Measurements from ENCODE around the gene SLC8A1.

Gene SLC8A1

GRCh38 chr2:40230707-40231432, 221.0 kb downstream of the SLC8A1 start:
- DNase-seq (ENCODE audit: low read depth in 3 of 3), result no peak

GRCh38 chr2:40230186-40230585, 221.7 kb downstream of the SLC8A1 start:
- DNase-seq (ENCODE audit: low read depth in 3 of 3), result no peak

GRCh38 chr2:40228310-40228709, 223.6 kb downstream of the SLC8A1 start:
- no peak for DNase-seq (ENCODE audit: low read depth in 3 of 3)

- no peak for DNase-seq (ENCODE audit: low read depth in 3 of 3)
Observed at GRCh38 chr2:40227210-40227609, 224.7 kb downstream of the SLC8A1 start.

DNA sequence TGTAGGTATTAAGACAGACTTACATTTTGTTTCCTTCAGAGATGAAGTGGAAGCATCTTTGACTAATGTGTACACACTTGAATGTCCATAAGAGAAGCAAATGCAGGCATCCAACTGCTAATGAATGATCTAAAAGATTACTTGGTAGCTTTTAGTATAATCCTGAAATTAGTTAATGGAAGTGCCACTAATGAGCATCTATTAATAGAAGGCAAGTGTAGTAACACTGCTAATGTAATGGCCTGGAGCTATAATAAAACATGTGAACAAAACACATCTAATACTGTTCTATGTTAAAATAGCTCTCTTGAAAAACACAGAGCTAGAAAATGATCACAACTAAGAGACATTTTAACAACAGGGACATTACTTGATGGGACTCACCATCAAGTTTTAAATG, 225.3 kb downstream of the SLC8A1 start:
- DNase-seq (ENCODE audit: low read depth in 3 of 3), result no peak

- no peak for DNase-seq (ENCODE audit: low read depth in 3 of 3)
Observed at GRCh38 chr2:40225670-40226210, 226.2 kb downstream of the SLC8A1 start.

- DNase-seq (ENCODE audit: low read depth in 3 of 3), result no peak
Observed at GRCh38 chr2:40224318-40224717, 227.6 kb downstream of the SLC8A1 start.

GRCh38 chr2:40220177-40220925, 231.5 kb downstream of the SLC8A1 start:
- no peak for DNase-seq (ENCODE audit: low read depth in 3 of 3)

DNA sequence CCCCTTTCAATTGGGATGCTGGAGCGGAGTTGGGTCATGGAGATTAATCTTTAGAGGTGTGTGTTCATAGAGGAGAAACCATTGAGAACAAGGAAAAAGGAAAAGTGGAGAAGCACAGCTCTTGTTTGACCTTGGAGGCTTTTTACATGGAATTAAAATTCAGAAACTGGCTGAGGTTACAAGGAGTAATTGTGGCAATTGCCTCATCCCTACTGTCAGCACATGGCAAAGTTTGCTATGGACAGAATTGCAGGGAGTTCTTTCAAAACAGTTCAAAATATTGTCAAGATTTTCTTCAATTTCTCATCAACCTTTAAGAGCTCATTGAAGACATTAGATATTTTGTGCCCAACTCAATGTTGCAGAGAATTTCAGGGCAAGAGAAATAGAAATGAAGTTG, 232.7 kb downstream of the SLC8A1 start:
- DNase-seq (ENCODE audit: low read depth in 3 of 3), result no peak

GRCh38 chr2:40218679-40219078, 233.2 kb downstream of the SLC8A1 start:
- no peak for DNase-seq (ENCODE audit: low read depth in 3 of 3)

DNA sequence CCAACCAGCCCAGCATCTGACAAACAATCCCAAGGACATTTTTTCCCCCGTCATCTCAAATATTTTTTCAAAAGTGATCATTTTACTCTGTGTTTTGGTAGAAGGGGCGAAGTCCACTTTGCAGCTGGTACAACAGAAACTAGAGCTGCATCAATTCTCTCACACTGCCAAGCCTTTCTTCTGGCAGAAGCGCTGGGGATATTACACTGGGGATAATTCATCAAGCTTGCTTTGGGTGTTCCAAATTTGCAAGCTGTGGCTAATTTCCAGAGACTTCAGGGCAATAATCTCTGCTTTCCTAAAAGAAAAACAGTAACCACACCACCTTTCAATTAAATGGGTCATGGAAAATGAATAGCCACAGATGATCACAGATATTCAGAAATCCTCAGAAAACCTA, 238.3 kb downstream of the SLC8A1 start:
- DNase-seq (ENCODE audit: low read depth in 3 of 3), result no peak

- DNase-seq (ENCODE audit: low read depth in 3 of 3), result no peak
Observed at GRCh38 chr2:40213071-40213470, 238.8 kb downstream of the SLC8A1 start.

GRCh38 chr2:40210968-40211353, 240.9 kb downstream of the SLC8A1 start:
- DNase-seq (ENCODE audit: low read depth in 3 of 3), result peak in 1 of 3 donors; percentile 3

DNA sequence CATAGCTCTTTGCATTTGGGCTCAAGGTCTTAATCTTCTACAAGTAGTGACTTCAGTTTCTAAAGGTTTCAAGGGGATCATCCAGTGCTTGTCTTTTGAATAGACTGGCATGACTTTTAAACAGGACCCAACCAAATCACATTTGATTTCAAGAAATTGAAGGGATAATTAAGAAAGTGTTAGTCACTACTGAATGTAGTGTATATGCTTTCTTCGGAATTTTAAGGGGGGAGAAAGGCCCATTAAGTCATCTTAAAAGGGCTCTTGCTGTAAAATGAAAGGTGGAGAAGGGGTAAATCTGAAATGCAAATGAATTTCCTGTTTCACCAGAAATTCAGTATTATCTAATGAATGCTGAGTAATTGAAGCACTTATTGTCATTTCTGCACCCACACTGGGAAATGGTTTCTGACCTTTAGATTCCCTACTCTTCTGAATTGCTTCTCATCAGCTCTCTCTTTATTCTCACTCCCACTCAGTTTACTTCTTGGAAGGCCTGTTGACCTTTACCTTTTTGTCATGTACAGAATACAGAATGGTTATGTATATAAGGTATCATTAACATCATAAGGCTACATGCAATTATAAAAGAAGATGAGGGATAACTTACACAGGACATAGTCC, 241.4 kb downstream of the SLC8A1 start:
- no peak for DNase-seq (ENCODE audit: low read depth in 3 of 3)

- no peak for DNase-seq (ENCODE audit: low read depth in 3 of 3)
Observed at GRCh38 chr2:40209761-40210160, 242.1 kb downstream of the SLC8A1 start.

DNA sequence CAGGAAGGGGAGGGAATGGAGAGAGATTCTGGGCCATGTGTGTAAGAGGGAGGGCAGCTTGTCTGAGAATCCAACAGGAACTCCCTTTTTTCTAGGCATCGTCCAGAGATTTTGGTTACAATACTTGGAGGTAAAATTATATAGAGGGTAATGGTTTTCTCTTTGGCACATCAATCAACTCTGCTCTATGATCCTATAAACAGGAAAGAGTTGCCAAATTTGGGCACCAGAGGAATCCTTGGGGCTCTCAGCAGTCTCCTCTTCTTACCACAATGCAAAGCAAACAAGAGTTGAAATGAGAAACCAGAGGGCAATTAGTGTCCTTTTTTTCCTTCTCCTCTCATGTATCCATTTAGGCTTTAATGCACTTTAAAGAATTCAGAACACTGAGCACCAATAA, 243.4 kb downstream of the SLC8A1 start:
- DNase-seq (ENCODE audit: low read depth in 3 of 3), result no peak

GRCh38 chr2:40204268-40204667, 247.6 kb downstream of the SLC8A1 start:
- DNase-seq (ENCODE audit: low read depth in 3 of 3), result no peak

- DNase-seq (ENCODE audit: low read depth in 3 of 3), result no peak
Observed at GRCh38 chr2:40202798-40203400, 249.0 kb downstream of the SLC8A1 start.

GRCh38 chr2:40201425-40201824, 250.5 kb downstream of the SLC8A1 start:
- no peak for DNase-seq (ENCODE audit: low read depth in 3 of 3)

DNA sequence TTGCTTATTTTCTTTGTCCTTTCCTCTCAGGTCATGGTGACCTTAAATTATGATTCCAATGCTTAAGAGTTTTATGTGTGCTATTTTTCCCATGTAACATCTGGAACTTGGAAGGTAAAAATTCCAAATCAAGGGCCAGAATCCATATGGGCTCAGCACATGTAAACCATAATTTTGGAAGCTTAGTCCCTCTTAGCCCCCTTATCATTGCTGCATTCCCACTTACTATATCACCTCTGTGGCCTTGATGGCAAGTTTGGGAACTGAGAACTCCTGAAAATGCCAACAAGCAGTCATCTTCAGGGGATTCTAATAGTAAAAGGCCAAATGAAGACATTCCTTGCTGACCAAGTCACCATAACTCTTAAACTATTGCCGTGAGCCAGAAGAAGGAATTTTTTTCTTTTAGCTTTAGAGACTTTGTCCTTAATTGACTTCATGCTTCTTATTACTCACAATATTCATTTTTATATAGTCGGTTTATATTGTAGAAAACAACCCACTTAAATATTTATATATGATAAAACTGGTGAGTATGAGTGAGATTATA, 251.4 kb downstream of the SLC8A1 start:
- no peak for DNase-seq (ENCODE audit: low read depth in 3 of 3)

- no peak for DNase-seq (ENCODE audit: low read depth in 3 of 3)
Observed at GRCh38 chr2:40199771-40200170, 252.1 kb downstream of the SLC8A1 start.

- no peak for DNase-seq (ENCODE audit: low read depth in 3 of 3)
Observed at GRCh38 chr2:40197121-40197520, 254.8 kb downstream of the SLC8A1 start.

All from stimulated activated CD4-positive, alpha-beta T cell treated with anti-CD3 and anti-CD28 coated beads, TNF-alpha, amount 100 ng/mL, for 48 hours (primary cell).